Right kidney (tissue), 9 donors: ENCODE results near the gene HPS5.
A peak's percentile ranks its signal among the peaks of the same experiment; 100 is the strongest.
"Not testable (repeated sequence)": the region's sequence is repeated elsewhere in the genome, so short reads cannot be mapped to it uniquely, and the experiment has no call there.

Experiments used
- DNase-seq: peaks from one replicate; pipeline ENCODE4 v3.0.0-alpha.2; 2016
- long read RNA-seq, 8 donors: transcript quantifications; one replicate each; lab custom pipeline, GENCODE V29; 2026

HPS5 gene, protein sequence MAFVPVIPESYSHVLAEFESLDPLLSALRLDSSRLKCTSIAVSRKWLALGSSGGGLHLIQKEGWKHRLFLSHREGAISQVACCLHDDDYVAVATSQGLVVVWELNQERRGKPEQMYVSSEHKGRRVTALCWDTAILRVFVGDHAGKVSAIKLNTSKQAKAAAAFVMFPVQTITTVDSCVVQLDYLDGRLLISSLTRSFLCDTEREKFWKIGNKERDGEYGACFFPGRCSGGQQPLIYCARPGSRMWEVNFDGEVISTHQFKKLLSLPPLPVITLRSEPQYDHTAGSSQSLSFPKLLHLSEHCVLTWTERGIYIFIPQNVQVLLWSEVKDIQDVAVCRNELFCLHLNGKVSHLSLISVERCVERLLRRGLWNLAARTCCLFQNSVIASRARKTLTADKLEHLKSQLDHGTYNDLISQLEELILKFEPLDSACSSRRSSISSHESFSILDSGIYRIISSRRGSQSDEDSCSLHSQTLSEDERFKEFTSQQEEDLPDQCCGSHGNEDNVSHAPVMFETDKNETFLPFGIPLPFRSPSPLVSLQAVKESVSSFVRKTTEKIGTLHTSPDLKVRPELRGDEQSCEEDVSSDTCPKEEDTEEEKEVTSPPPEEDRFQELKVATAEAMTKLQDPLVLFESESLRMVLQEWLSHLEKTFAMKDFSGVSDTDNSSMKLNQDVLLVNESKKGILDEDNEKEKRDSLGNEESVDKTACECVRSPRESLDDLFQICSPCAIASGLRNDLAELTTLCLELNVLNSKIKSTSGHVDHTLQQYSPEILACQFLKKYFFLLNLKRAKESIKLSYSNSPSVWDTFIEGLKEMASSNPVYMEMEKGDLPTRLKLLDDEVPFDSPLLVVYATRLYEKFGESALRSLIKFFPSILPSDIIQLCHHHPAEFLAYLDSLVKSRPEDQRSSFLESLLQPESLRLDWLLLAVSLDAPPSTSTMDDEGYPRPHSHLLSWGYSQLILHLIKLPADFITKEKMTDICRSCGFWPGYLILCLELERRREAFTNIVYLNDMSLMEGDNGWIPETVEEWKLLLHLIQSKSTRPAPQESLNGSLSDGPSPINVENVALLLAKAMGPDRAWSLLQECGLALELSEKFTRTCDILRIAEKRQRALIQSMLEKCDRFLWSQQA
- long read RNA-seq, donor 1, full-length matches to known transcripts: 1 of 7 reads
- long read RNA-seq, donor 1, partial matches to known transcripts: 6 of 7 reads
- long read RNA-seq, donor 1, other reads (novel, unspliced or antisense): 0 of 7 reads
- long read RNA-seq, donor 2: 0 reads
- long read RNA-seq, donor 3, full-length matches to known transcripts: 2 of 2 reads
- long read RNA-seq, donor 3, partial matches to known transcripts: 0 of 2 reads
- long read RNA-seq, donor 3, other reads (novel, unspliced or antisense): 0 of 2 reads
- long read RNA-seq, donor 4, full-length matches to known transcripts: 1 of 1 reads
- long read RNA-seq, donor 4, partial matches to known transcripts: 0 of 1 reads
- long read RNA-seq, donor 4, other reads (novel, unspliced or antisense): 0 of 1 reads
- long read RNA-seq, donor 5, full-length matches to known transcripts: 1 of 7 reads
- long read RNA-seq, donor 5, partial matches to known transcripts: 6 of 7 reads
- long read RNA-seq, donor 5, other reads (novel, unspliced or antisense): 0 of 7 reads
- long read RNA-seq, donor 6, full-length matches to known transcripts: 1 of 1 reads
- long read RNA-seq, donor 6, partial matches to known transcripts: 0 of 1 reads
- long read RNA-seq, donor 6, other reads (novel, unspliced or antisense): 0 of 1 reads
- long read RNA-seq, donor 7: 0 reads
- long read RNA-seq, donor 8: 0 reads

DNA sequence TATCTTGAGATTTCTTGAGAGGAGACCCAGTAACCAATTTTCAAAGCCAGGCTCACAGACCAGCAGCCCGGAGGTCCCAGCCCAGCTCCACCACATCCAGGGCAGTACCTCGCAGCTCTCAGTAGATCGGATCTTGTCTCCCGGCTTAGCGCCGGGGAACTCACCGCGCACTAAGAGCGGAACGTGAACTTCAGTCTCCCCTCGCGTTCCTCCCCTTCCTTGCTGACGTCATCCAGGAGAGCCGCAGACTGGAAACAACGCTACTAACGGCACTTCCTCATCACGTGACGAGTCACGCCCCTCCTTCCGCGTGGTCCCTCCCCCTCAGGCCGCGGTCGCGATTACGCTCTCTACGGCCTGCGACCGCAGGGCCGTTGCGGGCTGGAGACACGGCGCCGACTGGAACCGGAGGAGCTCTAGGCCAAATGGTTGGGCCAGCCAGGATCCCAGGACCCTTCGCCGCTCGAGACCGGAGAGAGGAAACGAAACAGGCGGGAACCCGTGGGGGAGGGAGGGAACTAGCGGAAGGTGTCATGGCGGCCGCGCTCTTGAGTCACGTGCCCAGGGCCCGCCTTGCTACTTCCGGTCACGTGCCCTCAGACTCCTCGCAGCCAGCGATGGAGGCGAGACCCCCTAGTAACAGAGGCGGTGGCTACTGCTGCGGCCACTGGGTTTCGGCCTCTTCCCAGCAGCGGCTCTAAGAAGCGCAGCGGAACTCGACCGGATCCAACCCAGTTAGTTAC, at the start of gene HPS5, which contains the start of gene GTF2H1:
Gene HPS5 (minus strand): TSS at position 172 of the 743 bp plus-strand sequence. CDS start 4,282 bp downstream, outside the sequence.
Gene GTF2H1 (plus strand): TSS at position 599 of the 743 bp plus-strand sequence. CDS start 10,508 bp downstream, outside the sequence.
- DNase-seq: peak; percentile 100

DNA sequence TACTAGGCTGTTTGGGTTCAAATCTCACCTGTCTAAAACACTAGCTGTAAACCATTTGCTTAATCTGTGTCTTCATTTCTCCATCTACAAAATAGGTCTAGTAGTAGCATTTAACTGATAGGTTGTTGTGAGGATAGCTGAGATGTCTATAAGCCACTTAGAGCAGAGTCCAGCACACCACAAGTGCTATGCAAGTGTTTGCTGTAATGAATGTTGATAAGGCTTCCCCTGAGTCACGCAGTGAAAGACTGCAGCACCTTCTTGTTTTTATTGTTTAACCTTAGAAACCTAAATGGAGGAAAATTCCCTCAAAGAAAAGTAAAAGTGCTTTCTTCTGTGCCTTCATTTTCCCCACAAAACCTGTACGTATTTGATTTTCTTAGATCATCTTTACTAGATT, 49.3 kb upstream of the HPS5 start:
- no peak for DNase-seq

DNA sequence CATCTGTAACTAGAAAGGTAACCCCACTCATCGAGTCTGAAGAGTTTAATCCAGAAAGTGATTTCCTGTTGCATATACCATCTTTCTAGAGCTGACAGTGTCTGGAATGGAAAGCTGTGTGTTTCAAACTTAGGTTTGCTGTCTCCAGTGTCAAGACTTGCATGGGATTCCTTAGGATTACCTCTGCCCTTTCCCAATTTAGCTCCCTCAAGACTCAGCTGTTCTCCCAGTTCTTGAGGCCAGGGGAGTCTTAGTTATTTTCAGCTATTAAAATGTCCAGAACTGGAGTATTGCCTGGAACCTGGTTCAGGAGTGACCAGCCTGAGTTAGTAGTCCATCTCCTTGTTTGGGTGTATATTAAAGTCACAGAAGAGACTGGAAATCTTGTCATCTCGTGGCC, 47.5 kb upstream of the HPS5 start:
- DNase-seq: no peak

DNA sequence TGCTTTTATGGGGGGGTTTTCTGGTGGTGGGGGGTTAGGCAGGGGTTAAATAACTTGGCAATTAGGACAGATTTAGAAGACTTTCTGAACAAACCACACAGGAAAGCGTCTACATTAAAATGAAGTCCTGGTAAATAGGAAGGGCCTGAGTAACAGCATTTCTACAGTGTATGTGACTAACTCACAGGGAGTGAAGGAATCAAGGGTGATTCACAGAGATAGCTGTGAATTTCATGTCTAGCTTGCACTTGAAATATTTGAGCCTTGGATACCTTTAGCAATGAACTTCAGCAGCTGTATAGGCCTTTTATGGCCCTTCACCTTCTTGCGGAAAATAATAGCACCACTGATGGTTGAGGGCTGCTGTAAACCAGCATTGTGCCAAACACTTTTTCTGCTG, 46.3 kb upstream of the HPS5 start:
- DNase-seq: no peak

DNA sequence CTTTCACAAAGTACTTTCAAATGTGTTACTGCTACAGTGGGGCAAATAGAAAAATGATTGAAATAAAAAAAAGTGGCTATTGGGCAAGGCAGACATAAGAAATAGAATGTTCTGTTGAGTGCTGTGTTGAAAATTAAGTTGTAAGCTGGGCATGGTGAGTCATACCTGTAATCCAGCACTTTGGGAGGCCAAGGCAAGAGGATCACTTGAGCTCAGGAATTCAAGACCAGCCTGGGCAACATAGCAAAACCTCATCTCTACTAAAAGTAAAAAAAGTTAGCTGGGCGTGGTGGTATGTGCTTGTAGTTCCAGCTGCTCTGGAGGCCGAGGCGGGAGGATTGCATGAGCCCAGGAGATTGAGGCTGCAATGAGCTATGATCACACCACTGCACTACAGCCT, 45.5 kb upstream of the HPS5 start:
- DNase-seq: no peak

DNA sequence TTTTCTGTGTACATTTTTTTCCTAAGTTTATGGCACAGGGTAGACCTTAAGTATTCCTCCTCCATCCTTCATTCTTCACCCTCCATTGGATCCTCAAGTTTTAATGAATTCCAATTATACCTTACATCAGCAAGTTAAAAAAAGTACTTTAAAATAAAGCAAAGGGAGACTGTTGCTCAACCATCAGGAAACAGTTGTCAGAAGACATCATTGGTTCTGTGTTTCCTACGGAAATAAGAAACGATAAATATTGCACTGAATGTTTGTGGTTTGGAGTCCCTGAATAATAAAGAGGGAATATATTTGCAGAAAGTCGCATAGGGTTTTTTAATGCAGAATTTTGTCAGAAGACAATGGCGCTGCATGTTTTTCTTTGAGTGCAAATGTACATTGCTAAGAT, 44.3 kb upstream of the HPS5 start:
- no peak for DNase-seq

DNA sequence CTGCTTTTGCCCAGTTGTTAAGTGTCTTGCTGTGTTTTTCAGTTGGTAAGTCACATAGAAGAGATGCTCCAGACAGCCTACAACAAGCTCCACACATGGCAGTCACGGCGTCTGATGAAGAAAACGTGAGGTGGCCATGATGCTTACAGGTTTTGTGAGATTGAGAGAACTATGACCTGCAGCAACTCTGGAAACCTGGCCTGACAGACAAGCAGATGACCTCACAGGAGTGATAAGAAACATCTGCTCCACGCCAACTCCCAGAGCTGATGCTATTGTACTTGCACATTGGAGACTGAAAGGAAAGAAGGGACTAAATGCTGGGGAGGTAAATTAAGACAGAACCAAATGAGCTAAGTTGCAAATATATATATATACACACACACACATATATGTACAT, 43.8 kb upstream of the HPS5 start:
- no peak for DNase-seq

DNA sequence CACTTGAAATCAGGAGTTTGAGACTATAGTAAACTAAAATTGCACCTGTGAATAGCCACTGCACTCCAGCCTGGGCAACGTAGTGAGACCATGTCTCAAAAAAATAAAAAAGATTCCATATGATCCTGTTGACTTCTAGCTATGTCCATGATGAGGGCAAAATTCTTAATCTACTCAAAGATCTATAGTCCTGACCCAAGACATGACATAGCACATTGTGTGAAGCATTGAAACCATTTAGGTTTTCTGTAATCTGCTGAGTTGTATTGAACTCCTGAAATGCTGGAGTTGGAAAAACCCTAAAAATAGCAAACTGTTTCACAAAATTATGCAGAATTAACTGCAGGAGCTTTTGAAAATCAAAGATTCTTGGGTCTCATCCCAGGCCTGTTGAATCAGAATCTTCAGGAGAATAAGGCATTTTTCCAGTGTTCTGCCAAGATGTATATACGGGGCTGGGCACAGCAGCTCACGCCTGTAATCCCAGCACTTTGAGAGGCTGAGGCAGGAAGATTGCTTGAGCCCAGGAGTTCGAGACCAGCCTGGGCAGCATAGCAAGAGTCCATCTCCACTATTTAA, 42.6 kb upstream of the HPS5 start:
- DNase-seq: no peak

DNA sequence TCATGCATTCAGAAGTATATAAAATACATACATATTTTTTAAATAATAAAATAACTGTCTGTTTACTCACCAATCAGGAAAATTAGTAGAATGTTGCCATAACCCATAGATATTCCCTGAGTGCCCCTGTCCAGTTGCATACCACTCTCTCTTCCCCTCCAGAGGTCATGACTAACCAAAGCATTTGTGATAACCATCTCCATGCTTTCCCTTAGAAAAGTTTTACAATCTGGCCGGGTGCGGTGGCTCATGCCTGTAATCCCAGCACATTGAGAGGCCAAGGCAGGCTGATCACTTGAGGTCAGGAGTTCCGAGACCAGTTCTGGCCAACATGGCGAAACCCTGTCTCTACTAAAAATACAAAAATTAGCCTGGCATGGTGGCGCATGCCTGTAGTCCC, 39.2 kb upstream of the HPS5 start:
- no peak for DNase-seq

DNA sequence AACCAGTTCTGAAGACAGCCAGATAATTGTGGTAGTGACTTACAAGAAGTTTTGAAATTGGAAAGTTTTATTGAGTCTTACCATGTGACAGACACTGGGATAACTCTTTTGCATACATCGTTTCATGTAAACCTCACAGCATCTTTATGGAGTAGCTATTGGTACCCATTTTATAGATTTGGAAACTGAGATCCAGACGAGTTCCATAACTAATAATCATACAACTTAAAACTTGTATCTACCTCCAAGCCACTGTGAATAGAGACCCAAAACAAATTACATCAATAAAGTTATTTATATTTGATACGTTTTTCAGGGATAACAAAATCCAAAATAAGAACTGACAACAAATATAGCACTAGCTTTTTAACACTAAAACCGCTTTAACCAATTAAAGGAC, 36.7 kb upstream of the HPS5 start:
- no peak for DNase-seq

DNA sequence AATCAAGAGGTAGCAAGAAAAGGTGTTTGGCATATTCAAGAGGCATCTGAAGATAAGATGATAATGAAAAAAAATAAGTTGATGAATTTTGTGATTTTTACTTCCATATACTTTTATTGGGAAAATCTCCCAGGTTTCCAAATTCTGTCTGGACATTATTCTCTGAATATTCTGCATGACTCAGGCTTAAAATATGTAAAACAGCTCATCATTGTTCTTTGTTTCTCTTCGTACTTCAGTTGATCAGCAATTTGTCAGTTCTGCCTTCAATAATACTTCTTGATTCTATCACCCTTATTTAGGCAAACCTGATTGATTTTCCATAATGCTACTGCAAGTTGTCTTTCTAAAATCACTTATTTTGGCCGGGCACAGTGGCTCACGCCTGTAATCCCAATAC, 30.6 kb upstream of the HPS5 start:
- DNase-seq: no peak

DNA sequence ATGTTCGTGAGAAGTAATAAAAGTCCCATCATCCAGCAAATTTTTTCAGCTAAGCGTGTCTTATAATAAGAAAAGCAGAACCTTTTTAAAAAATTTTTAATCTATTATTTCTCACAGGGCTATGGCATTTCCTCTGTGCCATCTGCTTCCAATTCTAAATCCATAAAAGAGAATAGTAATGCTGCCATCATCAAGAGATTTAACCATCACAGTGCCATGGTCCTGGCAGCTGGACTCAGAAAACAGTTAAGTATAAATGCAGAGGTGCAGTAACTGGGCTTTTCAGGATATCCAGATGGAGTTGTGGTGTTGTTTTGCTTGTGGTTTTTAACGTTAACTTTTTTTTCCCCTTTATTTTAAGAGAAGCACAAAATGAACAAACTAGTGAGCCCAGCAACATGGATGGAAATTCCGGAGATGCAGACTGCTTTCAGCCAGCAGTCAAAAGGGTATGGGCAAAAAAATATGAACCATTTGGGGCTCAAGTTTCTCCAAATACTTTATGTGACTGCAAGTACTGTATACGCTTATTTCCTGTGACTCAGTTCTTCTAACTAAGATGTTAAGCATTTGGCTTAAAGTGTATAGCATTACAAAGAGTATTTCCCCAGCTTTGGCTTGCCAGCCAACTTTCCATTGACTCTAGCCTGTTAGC, 25.7 kb upstream of the HPS5 start:
- no peak for DNase-seq

DNA sequence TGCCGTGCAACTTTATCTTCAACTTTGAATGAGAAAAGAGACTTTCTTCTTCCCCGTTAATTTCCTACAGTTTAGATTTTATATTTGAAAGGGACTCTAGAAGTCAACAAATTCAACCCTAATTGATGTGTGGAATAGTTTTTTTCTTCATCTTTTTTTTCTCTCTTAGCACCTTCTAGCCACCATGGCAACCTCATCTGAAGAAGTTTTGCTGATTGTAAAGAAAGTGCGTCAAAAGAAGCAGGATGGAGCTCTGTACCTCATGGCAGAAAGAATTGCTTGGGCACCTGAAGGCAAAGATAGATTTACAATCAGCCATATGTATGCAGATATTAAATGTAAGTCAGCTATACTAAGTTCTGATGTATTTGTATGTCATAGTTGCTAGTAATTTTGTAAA, 11.0 kb upstream of the HPS5 start:
- DNase-seq: no peak

DNA sequence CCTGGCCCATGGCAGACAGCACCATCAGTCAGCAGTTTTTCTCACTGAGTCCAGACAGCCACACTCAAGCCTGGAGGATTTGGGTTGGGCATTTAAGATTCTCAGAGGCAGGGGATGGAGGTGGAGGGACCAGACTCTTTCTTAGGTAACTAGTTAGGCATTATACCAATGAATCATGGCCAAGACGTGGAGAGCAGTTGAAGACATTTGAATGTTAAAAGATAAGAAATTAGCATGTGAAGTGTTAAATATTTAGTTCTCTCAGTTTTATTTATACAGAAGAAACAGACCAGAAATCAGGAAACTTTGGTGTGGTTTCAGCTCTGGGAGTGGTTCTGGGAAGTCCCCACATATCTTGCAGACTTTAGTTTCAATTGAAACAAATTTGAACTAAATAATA, 10.4 kb upstream of the HPS5 start:
- no peak for DNase-seq

DNA sequence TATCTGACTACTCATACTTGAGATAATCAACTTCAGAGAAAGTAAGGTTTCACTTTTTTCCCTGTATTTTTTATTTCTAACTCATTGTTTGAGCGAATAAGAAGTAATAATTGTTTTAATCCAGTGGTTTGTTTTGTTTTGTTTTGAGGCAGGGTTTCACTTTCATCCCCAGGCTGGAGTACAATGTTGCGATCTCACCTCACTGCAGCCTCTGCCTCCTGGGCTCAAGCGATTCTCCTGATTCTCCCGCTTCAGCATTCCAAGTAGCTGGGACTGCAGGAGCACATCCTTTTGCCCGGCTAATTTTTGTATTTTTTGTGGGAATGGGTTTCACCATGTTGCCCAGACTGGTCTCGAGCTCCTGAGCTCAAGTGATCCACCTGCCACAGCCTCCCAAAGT, 9.0 kb upstream of the HPS5 start:
- no peak for DNase-seq

DNA sequence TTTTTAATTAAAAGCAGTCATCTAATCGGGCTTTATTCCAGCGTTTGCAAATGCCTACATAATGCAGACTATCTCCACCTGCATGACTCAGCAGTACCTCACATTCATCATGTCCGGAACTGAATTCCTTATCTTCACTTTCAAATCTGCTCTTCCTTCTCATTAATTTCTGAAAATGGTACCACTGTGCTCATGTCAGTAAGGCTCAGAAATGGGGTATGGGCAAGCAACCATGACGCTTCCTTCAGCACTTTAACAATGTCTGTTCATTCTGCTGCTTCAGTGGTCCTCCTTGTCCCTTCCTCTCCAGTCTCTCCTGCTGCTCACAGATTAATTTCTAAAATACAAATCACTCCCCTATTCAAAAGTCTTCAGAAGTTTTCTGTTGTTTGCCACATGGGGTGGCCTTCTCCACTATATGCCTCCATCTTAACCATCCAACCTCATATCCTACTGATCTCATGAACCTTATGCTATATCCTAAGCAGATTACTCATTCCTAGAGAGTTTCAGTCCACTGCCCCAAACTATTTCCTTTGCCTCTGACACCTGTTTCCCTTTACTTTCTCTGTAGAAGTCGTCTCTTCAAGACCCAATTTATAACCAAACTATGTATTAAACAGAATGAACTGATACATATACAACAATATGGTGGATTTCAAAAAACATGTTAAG, 7.4 kb upstream of the HPS5 start:
- no peak for DNase-seq

DNA sequence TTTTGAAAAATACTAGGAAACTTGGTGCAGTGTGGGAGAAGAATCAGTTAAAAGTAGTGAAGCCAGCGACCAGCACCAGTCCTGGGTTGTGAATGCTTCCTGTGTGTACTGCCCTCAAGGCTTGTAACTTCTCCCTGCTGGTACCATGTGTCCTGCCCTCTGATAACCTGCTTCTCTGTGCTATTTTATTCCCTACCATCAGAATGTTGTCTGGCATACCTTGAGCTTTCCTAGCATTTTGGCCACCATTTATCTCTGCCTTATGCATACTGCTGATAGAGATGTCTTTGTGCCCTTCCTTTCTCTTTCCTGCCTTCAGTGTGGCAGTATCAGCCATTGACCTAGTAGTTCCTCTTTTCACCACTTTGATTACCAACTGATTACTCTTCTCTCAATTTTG, 2.4 kb upstream of the HPS5 start:
- DNase-seq: no peak

DNA sequence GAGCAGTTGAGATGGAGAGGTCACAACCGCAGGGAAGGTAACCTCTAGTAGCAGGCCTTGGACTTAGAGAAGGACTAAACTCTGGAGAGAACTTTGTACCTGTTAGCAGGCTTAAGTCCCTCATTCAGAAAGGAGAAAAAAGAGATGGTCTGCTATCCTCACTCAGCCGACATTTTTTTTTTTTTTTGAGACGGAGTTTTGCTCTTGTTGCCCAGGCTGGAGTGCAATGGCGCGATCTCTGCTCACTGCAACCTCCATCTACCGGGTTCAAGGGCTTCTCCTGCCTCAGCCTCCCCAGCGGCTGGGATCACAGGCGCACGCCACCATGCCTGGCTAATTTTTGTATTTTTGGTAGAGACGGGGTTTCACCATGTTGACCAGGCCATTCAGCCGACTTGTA, 1.9 kb upstream of the HPS5 start:
- DNase-seq: not testable (repeated sequence)
